GM21390 (cell line): Measurements from ENCODE around the gene CPB2.

ENCODE experiments used
- ATAC-seq: cut with Tn5 transposase; IDR thresholded peaks from one replicate; pipeline ENCODE4 v1.9.1; 2021; ENCODE audit not compliant: unreplicated experiment

Gene CPB2

GRCh38 chr13:46104868-46105267, at the start of gene CPB2:
TSS of gene CPB2 (minus strand) at chr13:46105033. CDS start at chr13:46105009, 24 bp downstream.
- ATAC-seq, result no peak

GRCh38 chr13:46154136-46154801, 49.4 kb upstream of the CPB2 start:
- no peak for ATAC-seq

- ATAC-seq, result no peak
These were observed 47.9 kb upstream of the CPB2 start for GRCh38 chr13:46152627-46153328.

DNA sequence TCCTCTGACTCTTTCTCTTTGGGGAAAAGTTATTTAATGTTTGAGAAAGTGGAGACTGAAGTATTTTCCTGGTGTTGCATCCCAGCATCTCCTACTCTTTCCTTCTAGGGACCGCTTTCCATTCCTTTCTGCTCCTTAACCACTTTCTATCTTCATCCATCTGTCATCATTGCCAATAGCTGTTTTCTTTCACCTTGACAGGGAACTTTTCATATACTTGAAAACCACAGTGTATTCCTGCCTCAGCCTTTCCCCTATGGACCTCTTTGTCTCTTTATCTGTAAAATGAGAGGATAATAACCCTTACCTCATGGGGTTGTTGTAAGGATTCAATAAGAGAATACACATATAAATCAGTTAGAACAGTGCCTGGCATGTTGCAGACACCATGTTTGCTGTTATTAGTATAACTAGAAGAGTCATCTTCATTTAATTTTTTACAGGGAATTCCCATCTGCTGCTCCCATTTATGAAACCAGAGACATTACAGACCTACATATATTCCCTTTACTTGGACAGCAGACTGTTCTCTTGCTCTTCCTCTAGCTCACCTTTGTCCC, 45.4 kb upstream of the CPB2 start:
- ATAC-seq, result no peak

DNA sequence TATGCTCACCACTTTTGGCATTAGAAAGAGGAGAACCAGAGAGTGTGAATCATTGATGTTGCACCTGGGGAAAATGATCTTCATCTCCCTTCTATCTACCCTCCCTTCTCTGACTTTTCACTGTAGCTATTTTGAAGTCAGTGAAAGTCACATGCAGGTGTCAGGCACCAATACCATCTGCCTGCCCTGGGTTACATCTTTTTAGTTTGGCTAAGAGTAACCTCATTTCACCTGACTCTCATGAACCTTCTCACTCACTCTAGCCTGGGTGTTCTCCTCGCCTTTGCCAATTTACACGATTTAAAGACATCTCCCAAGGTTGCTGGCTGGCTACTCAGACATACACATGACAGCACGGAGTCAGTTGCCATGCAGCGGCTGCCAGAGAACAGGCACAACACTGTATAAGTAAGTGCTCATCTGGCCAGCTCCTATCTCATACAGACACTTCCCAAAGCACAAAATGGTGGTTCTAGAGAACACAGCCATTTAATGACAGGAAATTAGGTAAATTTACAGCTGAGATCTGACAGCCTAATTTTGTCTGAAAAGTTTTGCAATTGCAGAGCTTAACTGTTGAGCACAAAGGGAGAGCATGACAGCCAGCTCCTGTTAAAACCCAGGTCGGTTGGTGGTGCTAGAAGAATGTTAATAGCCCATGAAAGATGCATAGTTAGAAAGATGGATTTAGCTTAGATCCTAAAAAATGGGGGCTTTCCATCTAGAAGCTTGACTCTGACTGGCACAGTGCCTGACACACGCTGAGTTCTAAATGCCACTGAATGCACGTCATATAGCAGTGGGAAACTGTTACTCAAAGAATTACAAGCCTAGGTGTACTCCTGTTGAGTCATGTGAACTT, 44.7 kb upstream of the CPB2 start:
- ATAC-seq, result no peak

- ATAC-seq, result no peak
These were observed 42.1 kb upstream of the CPB2 start for GRCh38 chr13:46146898-46147297.

GRCh38 chr13:46145950-46146349, 41.1 kb upstream of the CPB2 start:
- ATAC-seq, result no peak

- no peak for ATAC-seq
These were observed 40.3 kb upstream of the CPB2 start for GRCh38 chr13:46145135-46145534.

- no peak for ATAC-seq
These were observed 38.4 kb upstream of the CPB2 start for GRCh38 chr13:46143184-46143701.

DNA sequence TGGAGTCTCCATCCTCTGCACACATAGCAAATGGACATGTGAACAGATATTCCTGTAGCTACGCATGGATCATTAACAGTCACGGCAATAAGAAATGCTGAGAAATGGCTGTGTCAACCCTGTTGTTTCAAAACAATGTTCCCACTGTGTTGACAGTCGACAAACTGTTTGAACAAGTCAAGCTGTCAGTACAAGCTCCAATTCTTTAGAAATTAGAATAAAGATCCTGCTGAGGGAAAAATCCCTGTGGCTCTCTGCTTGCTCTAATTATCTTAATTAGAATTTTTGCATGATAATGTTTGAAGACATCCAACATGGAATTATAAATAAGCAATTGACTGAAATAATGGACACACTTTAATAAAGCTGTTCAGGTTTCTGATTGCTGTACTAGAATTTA, 37.9 kb upstream of the CPB2 start:
- ATAC-seq, result no peak

GRCh38 chr13:46140044-46140443, 35.2 kb upstream of the CPB2 start:
- no peak for ATAC-seq

DNA sequence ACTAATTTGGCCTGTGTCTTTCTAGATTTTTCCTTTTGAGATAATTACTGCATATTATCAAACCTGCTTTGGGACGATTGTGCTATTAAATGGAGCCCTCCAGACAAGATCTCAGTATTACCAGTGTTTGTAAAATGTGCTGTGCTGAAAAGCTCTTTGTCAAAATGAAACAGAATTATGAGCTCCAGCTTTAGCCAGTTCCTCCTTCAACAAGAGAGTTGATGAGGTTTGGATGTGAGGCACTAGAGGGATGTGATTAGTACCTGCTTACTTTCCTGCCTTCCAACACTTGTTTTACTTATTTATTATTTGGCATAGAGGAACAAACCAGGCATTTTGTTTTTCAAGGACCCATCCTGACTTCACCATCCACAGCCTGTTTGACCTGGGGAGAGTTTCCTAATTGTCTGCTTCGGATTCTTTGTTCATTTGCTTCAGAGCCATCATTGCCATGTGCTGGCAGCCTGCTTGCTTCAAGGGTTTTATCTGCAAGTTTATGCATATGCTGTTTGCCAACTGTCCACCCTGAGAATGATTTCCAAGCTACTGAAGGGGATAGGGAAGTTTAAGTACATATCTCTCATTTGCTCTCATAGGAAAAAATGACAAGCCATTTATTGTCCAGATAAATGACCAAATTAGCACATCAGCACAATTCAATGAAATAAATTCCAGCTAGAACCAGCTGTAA, 32.9 kb upstream of the CPB2 start:
- no peak for ATAC-seq

- ATAC-seq, result no peak
These were observed 31.9 kb upstream of the CPB2 start for GRCh38 chr13:46136688-46137087.

DNA sequence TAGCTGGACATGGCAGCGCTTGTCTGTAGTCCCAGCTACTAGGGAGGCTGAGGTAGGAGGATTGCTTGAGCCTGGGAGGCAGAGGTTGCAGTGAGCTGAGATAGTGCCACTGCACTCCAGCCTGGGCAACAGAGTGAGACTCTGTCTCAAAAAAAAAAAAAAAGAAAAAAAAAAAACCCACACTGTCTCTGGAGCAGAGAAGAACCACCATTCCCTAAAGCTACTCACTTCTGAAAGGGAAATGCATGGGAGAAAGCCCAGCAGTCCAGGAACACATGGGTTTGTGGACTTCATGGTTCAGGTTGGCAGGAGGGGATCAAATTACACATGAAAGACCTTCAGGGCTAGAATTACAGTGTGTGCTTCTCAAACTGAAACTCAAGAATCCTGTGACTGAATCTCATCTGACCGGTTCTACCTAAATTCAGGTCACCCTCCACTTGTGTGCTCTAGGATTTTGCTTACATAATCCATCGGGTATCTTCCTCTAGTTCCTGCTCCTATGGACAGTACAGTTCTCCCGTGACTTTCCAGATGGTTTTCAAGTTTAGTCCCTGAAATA, 30.2 kb upstream of the CPB2 start:
- ATAC-seq, result no peak

GRCh38 chr13:46134494-46134893, 29.7 kb upstream of the CPB2 start:
- ATAC-seq, result no peak

DNA sequence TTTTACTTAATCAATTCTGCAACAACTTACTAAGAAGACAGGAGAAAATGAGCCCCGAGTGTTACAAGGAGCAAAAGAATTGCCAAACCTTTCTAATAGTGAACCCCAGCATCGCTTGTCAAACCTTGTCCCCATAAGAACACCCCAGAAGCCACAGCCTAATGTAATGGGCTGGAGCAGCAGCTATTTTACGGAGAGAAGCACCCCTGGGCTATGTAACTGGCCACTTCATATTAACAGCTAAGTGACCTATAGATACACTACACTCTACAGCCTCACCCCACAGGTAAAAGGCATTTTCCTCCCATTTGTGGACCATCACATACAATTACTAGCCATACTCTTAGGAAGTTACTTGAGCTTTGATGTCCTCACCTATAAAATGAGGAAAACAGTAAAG, 27.3 kb upstream of the CPB2 start:
- no peak for ATAC-seq

- ATAC-seq, result no peak
These were observed 26.9 kb upstream of the CPB2 start for GRCh38 chr13:46131705-46132104.

DNA sequence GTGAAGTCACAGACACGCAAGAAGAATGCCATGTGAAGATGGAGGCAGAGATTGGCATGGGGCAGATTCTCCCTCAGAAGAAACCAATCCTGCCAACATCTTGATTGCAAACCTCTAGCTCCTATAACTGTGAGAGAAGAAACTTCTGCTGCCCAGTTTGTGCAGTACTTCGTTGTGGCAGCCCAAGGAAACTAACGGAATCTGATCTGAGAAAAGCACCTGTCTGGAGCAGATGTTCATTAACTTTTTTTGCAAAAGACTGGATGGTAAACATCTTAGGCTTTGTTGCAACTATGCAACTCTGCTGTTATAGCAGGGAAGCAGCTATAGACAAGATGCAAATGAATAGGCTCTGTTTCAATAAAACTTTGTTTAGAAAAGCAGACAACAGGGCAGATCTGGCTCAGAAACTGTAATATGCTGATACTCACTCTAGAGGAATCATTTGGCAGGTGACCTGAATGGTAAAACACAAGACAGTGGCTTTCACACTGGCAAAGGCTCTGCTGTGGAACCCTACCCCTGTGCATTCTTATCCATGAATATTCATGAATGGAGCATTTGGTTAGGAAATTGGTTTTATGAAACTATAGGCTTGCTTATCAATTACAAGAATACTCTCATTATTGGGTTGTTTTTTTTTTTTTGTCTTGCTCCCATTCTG, 25.3 kb upstream of the CPB2 start:
- no peak for ATAC-seq

DNA sequence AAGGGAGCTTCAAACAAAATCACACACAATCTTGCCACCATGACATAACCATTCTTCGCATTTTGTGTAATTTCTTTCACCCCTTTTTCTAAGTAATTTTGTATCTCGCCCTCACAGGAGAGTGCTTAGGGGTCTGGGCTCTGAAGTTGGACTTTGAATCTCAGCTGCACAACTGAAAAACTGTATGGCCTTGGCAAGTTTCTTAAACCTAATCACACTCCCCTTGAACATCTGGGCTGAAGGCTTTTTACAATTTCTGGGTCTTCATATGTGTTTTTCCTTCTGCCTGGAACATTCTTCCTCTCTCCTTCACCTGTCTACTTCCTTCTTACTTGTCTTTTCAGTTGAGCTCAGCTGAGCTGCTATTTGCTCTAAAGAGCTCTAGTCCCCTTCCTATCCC, 24.3 kb upstream of the CPB2 start:
- ATAC-seq, result no peak
